HPDE6-E6E7 (cell line): Measurements from ENCODE around the gene PARD3.

Source experiments
- DNase-seq: peaks from one replicate; pipeline ENCODE4 v3.0.0; 2011; ENCODE audit warnings: missing footprints; ENCODE audit errors: extremely low spot score

PARD3 gene

DNA sequence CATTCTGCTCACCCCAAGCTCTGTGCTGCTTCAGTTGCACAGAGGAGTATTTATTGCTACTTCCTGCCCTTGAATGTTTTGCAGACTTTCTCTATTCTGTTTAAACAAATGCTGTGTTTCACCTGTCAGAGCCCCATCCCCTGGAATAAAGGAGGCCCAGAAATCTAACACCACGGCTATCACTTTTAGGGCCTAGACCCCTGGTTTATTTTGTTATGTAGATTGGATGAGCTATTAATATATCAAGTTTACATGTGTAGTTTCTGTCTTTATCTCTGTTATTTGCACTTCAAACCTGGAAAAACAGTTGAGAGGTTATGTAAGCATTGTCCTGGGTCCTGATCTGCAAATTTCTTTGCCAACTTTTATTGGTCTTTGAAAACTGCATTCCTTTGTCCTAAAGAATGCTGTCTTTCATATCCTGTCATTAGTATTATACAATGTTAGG, 630.1 kb downstream of the PARD3 start:
- DNase-seq, result no peak

DNA sequence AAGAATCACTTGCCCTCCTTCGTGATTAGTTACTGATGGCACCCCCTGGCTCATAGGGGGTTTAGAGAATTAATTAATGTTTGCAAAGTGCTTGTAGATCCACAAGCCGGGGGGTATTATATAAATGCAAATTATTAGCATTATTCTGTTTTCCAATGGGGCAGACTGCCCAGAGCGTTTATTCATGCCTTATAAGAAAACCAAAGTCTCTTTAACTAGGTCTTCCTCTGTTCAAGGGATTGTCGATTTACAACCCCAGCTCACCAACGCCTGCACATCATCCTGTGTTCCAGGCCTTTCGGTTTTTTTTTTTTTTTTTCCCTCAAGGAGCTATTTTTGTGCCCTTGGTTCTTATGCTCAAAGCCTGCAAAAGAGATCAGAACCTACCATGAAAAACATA, 630.7 kb downstream of the PARD3 start:
- no peak for DNase-seq

DNA sequence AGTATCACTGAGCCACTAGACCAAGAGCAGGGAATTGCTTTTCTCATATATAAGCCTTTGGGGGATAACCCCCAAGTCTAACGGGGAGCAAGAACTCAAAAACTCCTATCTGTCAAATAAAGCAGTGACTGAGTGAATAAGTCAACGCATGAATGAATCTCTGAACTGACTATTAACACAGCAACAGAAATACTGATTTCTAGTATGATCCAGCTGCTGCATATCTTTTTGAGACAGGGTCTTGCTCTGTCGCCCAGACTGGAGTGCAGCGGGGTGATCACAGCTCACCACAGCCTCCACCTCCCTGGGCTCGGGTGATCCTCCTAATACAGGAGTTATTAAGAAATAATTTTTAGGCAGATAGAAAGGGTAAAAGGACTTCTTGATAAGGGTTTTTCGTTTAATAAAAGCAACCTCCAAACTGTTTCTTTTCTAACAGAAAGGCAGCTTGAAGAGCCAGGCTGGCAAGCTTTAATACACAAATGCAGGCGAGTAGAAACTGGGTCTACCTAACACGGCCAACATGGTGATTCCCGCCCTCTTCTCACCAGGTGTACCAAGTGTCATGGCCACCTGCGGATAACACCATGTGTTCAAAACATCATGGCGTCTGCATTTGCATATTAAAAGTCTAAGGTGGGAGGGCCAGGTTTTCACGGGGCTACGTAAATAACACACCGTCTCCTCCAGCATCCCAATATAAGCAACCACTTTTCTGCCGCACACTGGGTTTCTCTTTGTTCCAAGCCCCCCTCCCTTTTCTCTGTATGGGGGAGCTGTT, 631.9 kb downstream of the PARD3 start:
- no peak for DNase-seq

DNA sequence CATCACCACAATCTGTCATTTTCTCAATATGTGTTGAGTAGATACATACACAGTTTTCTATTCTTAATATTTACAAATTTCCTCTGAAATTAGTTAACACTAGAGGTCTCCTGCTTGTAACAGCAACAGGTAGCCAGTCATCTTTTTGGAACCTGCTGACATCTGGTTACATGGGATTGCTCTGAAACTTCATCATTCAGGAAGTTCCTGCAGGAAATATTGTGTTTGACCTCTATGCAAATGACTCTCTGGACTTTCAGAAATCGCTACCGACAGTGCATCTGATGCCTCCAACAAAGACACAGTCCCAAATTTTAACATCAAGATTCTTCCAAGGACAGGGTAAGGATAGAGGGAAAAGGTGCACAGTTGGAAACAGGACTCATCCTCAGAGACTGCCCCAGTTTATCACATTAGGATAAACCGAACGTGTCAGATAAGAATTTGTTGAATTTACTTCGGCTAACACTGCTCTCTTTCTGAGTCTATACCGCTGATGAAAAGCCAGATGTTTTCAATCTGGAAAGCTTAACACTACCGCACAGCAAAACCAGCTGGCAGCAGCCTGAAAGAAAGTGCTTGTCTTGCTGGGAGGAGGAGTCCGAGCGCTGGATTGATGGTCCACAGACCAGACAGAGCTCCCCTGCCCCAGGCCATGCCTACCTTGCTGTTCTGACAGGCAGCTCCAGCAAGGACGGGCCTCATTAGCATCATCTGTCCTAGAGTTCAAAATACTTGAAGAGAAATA, 633.4 kb downstream of the PARD3 start:
- DNase-seq, result no peak

DNA sequence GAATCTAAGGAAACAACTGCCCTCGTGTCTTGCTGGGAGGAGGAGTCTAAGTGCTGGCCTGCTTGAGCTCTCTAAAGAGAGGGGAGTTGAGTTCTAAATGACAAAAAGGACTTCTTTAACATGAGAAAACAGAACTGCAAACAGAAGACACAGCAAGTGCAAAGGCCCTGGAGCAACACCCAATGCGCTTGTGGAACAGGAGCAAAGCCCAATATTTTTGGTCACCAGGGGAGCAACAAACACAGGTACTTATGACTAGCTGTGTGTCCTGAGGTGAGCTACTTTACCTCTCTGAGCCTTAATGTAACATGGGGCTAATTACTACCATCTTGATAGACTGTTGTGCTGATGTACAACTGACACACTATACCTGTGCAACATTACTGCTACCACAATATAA, 634.3 kb downstream of the PARD3 start:
- DNase-seq, result no peak

DNA sequence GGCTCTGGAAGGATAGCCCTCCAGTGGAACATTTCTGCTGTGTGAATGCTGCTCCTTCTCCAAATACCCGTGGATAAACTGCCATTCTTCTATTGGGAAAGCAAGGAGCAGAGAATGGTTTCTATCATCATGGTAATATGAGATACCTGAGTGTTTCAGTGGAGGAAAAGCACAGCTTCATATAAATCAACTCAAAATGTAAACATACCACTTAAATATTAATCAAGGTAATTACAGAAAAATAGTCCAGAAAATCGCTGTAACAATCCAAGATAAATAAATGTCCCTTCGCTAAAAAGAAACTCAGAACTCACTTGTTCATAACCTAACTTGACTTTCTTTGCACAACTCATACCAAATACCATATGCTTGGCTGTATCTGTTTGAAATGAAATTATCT, 635.8 kb downstream of the PARD3 start:
- DNase-seq, result no peak

DNA sequence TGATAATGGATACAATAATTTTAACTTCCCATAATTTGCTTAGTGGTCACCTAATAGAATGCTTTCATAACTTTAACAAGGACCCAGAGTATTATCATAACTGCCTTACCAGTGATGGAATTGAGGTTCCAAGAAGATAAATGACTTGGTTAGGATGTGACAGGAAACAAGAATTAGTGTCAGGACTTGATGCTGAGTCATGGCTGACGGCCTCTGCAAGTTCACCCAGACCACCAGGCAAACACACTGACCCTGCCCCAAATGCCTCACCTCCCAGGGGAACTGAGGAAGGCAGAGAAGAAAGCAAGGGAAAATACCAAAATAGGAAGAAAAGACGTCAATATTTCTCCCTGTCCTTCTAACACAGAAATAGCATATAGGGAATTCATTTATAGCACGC, 636.3 kb downstream of the PARD3 start:
- no peak for DNase-seq

DNA sequence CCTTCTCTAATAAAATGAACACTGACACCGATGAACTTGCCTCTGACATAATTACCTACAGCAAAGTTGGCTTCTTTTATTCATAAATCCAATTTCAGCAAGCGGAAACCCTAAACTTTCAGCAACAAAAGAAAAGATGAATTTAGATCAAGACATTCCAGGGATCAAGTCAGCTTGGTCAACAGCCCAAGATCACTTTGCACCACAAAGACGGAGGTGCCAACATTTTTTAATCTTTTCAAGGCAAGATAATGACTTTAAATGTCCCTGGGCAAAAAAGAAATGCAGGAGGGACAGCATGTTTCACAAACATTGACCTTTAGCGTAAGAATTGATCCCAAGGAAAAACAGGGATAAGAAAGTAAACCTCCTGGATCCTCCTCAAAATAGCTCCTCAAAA, 636.9 kb downstream of the PARD3 start:
- DNase-seq, result no peak

DNA sequence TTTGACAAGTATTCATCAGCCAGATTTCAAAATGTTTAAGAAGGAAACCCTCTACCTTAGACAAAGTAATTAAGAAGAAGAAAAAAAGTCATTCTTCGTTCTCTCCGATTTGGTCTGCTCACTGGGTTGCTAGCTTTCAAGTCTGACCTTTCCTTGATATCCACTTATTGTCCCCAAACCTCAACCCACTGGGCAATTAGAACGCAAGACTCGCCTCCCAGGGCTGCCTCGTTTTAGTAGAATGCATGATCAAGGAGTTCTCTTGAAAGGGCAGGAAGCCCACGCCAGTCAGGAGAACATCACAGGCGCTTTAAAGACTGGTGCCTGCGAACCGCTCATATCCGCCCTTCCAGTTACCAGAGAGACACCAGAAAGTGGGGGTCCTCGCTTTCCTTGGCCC, 637.7 kb downstream of the PARD3 start:
- no peak for DNase-seq

DNA sequence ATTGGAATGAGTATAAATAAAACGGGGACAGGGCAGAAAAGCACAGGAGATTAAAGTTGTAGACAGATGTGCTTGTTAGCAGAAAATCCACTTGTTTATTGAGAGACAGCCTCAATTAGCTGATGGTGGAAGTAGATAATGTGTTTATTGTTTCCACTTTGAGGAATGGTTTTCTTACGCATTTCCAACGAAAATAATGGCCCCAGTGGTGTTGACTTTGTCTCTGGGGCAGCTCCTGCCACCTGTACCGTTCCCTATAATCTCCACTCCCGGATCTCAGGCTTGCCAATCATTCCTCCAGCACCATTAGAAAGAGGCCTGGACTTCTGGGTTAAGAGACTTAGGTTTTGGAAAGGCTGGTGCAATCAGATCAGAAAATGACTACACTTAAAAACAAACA, 638.7 kb downstream of the PARD3 start:
- no peak for DNase-seq

DNA sequence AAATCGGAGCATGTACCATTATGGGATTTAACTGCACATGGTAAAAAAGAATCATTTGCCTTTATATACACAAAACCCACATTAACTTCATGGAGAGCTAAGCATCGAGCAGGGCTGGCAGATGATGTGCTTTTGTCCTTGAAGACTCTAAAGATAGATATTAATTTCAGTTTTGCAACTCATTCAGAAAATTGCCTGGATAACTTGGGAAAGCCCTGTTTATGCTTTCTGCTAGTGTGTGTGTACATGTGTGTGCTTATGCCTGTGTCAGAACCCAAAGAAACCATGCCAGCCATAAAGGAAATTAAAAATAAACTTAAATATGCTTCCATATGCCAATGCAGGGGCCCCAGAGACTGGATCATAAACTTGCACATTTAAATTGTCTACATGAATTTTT, 640.0 kb downstream of the PARD3 start:
- DNase-seq, result no peak

DNA sequence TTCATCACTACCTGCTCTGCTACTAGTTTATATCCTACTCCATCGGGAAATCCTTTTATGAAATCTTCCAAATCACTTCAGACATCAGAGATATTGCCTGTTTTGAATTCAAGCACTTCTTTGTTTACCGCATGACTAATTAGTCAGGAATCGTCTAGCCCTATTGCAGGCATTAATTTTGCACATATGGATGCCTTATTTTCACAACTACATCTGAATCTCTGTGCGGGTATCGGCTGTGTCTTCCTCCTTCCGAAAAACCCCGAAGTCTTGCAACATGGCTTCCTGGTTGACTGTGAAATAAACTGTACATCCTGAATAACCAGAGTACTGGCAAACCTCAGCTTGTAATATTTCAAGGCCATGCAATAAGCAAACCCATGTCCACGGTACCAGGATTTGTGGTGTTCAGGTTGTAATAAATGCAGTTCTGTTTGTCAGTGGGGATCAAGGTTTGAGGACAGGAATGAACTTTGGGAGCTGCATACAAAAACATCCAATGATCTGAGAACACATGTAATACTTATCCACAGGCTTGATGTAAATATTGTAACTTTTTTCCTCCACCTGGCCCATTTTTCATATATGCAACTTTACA, 642.1 kb downstream of the PARD3 start:
- DNase-seq, result no peak

DNA sequence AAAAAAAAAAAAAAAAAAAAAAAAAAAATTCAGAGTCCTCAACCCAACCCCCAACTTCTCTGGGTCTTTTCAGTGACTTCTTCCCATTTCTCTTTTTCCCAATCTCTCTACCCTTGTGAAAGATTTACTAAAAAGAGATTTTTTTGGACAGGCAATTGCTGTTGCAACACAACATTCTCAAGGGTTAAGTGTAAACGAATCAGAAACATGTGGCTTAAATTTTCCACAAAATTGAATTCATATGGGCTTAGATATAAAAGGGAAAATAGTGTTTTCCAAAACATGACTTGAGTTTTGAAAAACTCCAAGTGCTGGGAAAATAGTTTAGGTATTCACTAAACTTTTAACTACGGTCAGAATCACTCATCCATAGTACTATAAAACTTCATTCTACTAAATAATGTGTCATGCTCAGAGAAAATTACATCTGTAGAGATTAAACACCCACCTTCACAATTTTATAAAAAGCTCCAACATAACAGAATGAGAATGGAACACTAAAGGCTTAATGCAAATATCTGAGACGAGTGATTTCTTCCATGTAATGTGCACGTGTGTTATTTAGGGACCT, 643.1 kb downstream of the PARD3 start:
- no peak for DNase-seq

DNA sequence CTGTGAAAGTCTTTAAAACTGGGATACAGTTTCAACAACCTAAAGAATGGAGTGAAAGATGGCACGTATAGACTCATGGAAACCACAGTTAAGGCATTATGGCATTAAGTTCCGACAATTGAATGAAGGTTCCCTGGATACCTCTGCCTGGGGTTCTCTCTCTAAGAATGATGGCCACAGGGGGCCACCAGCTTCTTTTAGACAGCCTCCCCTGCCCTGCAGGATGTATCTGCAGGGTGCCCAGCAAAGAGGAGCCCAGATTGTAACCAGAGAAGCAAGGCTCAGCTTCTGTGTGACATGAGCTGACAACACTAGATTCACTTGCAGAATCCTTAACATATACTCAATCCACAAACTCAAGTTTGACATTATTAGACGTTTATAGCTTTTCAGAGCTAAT, 645.4 kb downstream of the PARD3 start:
- DNase-seq, result no peak

DNA sequence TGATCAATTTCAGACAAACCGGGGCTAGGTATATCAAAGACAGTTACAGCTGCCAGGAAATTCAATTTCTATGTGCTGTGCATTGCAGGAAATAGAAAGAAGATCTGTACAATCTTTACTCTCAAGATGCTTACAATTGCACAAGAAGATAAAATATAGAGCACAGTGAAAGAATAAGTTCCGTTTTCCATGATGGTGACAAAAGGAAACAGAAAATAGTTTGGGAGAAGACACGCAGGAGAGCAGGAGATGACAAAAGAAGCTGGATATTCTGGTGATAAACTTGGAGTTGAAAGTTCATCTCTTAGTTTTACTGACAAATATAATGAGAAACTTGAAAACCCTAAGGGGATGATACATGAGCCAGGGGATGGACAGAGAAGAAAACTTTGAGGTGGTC, 646.0 kb downstream of the PARD3 start:
- DNase-seq, result no peak

DNA sequence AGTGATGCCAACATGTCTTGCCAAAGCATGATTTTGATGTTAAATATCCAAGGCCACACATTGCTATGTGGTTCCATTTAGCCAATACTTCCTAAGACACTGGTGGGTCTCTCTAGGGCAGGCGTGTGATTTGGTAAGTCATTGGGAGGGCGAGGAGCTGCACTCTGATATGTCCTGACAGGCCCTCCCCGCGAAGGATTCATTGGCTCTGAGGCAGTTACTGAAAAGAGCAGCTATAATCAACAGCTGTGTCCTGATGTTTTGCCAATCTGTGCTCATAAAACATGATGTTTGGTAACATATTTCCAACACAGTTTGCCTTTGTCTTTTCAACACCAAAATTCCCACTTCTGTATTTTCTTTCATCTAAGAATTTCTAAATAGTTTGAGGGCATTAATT, 646.7 kb downstream of the PARD3 start:
- no peak for DNase-seq

DNA sequence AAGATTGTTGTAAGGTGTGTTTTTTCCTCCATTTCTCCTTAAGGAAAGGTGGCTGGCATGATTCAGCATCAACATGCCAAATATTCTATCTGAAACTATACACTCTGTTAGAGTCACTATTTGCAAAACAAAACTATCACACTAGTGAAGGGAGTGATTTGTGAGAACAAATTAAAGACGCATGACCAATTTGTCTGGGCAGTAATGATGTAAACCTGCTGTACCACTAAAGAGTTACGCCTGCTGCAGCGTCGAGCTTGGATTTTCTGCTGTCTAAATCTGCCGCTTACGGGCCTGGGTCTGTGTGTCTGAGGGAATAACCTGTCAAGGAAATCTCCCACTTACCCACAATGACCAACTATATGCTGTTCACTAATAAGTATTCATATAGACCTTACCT, 648.3 kb downstream of the PARD3 start:
- no peak for DNase-seq

DNA sequence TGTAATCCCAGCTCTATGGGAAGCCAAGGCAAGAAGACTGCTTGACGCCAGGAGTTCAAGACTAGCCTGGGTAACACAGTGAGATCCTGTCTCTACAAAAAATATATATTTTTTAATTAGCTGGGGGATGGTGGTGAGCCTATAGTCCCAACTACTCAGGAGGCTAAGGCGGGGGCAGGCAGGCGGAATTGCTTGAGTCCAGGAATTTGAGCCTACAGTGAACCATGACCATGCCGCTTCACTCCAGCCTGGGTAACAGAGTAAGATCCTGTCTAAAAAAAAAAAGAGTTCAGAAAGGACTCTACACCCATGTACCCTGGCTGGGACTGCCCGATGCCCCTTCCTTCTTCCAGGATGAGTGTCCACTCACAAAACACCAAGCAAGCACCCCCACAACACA, 648.7 kb downstream of the PARD3 start:
- no peak for DNase-seq

DNA sequence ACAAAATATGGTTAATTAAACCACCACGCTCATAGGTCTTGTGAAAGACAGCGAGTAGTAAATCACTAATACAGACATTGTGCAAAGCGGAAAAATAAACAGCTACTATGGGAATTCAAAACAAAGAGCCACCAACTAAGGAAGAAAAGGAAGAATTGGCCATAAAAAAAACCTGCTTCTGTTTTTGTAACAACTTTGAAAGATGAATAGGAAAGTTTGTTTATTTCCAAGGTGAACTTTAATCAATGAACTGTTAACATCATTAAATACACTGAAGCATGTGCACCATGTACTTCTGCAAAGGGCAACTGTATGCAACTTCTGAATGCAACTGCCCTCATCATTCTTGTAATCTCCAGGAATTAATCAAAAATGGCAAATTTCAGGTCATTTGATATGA, 651.1 kb downstream of the PARD3 start:
- DNase-seq, result no peak

DNA sequence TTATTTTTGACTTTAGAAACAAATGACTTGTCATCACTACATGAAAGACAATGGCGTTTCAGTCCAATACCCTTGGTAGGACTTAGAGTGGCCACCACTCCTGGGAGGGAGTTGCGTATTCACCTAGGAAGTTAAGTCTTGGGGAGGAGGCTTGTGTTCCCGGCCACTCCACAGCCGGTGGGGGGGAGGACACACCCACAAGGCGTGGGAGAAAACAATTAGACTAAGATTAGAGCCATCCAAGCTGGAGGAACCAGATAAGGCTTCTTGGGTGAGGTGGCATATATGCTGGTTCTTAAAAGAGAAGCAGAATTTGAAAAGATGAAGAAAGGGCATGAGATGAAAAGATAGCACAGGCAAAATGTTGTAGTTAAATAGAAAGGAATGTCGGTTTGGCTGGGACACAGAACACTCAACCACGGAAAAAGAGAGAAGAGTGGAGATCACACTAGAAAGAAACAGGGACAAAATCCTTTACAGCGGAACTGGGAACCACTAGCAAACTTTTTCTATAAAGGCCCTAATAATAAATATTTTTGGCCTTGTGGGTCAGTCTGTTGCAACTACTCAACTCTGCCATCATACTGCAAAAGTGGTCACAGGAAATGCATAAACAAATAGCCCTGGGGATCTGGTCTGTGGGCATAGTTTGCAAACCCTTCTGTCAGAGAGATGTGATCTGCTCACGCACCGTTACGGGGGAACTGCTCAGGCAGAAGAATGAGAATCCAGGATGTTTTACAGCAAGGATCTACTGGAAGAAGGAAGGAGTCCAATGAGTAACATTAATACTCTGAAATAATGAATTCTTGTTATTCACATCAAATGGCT, 651.8 kb downstream of the PARD3 start:
- no peak for DNase-seq

DNA sequence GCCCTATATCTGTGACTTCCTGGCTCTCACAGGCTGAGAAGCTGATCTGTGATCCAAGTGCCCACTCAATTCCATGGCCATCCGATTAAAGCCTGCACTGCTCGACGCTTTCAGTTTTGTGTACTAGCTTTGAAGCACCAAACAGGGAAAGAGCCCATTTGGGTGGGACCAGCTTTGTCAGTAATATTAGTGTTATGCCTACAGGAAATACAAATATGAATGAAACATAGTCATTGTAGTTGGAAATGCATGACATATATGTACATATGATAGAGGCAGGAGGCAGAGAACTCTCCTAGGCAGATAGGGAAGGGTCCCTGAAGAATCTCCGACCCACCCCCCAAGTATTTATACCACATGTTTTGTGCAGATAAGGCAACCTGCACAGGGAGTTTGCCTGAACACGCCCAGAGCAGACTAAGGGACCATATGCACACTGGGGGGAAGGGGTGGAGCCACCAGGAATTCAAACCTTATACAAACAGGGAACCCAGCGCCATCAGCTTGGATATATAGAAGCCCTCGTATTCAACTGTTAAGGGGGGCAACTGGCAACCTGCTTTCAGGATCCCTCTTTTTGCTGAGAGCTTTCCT, 653.2 kb downstream of the PARD3 start:
- no peak for DNase-seq
